ENCODE data around the gene CMAS.
A peak's percentile ranks its signal among the peaks of the same experiment; 100 is the strongest.

CMAS gene

GRCh38 chr12:22059976-22060647 is 14.1 kb downstream of the CMAS start:
- Histone ChIP-seq H3K79me2 (ENCODE audit: control insufficient read depth, insufficient read depth, low read length, poor library complexity) (no peaks in the 10 kb centered on the region), H3K27ac (ENCODE audit: low read depth, low read length) (no peak overlapping the region), H3K36me3 (ENCODE audit: control insufficient read depth in 1 of 2, insufficient read depth in 2 of 2, low read length in 2 of 2) (peaks cover 3 to 5% of the 10 kb centered on the region in 2 experiments), H2AFZ (ENCODE audit: insufficient read depth, low read length, poor library complexity) (no peak overlapping the region), H3K18ac (ENCODE audit: low read length) (no peak overlapping the region), H3K9ac (ENCODE audit: low read length) (no peak overlapping the region), H2BK120ac (ENCODE audit: insufficient read depth, low read length, poor library complexity) (no peak overlapping the region), H4K91ac (ENCODE audit: low read depth, low read length) (no peak overlapping the region), H3K23ac (ENCODE audit: low read length) (no peak overlapping the region), H3K9me3 (ENCODE audit: insufficient read depth, low read depth, low read length) (no peaks in the 10 kb centered on the region), H2BK12ac (ENCODE audit: low read length) (no peak overlapping the region), H4K8ac (ENCODE audit: low read depth, low read length) (no peak overlapping the region), H3K27me3 (ENCODE audit: insufficient read depth, low read length) (no peaks in the 10 kb centered on the region), H2BK5ac (ENCODE audit: low read depth, low read length, poor library complexity) (no peak overlapping the region), H3K79me1 (ENCODE audit: low read length) (no peaks in the 10 kb centered on the region), H4K12ac (ENCODE audit: low read depth, low read length) (no peak overlapping the region), H3K14ac (ENCODE audit: low read length) (no peak overlapping the region), H3K4ac (ENCODE audit: low read depth, low read length) (no peak overlapping the region), H3K4me1 (ENCODE audit: control insufficient read depth in 1 of 2, insufficient read depth in 2 of 2, low read length in 2 of 2) (no peaks in the 10 kb centered on the region), H3K4me2 (ENCODE audit: low read length) (no peak overlapping the region), H2AK5ac (ENCODE audit: low read length) (no peak overlapping the region), H3K4me3 (ENCODE audit: low read depth, low read length) (no peak overlapping the region)
- no CpG with 5 or more reads among the region's 2 CpGs for WGBS (ENCODE audit: extremely low coverage, insufficient coverage, insufficient read length)
- DNase-seq: peak; percentile 79 to 91

- Histone ChIP-seq H3K27ac (ENCODE audit: low read depth, low read length) (no peak overlapping the region), H3K14ac (ENCODE audit: low read length) (no peak overlapping the region), H3K36me3 (ENCODE audit: control insufficient read depth in 1 of 2, insufficient read depth in 2 of 2, low read length in 2 of 2) (peaks cover 0 to 4% of the 10 kb centered on the region in 2 experiments), H3K23ac (ENCODE audit: low read length) (no peak overlapping the region), H3K9ac (ENCODE audit: low read length) (no peak overlapping the region), H2AK5ac (ENCODE audit: low read length) (no peak overlapping the region), H3K27me3 (ENCODE audit: insufficient read depth, low read length) (no peaks in the 10 kb centered on the region), H3K4me3 (ENCODE audit: low read depth, low read length) (no peak overlapping the region), H3K4me2 (ENCODE audit: low read length) (no peak overlapping the region), H3K18ac (ENCODE audit: low read length) (no peak overlapping the region), H3K4ac (ENCODE audit: low read depth, low read length) (no peak overlapping the region), H3K79me1 (ENCODE audit: low read length) (no peaks in the 10 kb centered on the region), H2AFZ (ENCODE audit: insufficient read depth, low read length, poor library complexity) (no peak overlapping the region), H2BK12ac (ENCODE audit: low read length) (no peak overlapping the region), H2BK120ac (ENCODE audit: insufficient read depth, low read length, poor library complexity) (no peak overlapping the region), H3K79me2 (ENCODE audit: control insufficient read depth, insufficient read depth, low read length, poor library complexity) (no peaks in the 10 kb centered on the region), H4K12ac (ENCODE audit: low read depth, low read length) (no peak overlapping the region), H4K8ac (ENCODE audit: low read depth, low read length) (no peak overlapping the region), H4K91ac (ENCODE audit: low read depth, low read length) (no peak overlapping the region), H2BK5ac (ENCODE audit: low read depth, low read length, poor library complexity) (no peak overlapping the region), H3K9me3 (ENCODE audit: insufficient read depth, low read depth, low read length) (no peaks in the 10 kb centered on the region), H3K4me1 (ENCODE audit: control insufficient read depth in 1 of 2, insufficient read depth in 2 of 2, low read length in 2 of 2) (peaks cover 0 to under 1% of the 10 kb centered on the region in 2 experiments)
- WGBS (ENCODE audit: extremely low coverage, insufficient coverage, insufficient read length): no CpG with 5 or more reads among the region's 4 CpGs
- DNase-seq: no peak
Observed at GRCh38 chr12:22064968-22065367, 18.9 kb downstream of the CMAS start.

GRCh38 chr12:22066310-22066709 is 20.3 kb downstream of the CMAS start:
- H2BK12ac ChIP-seq (ENCODE audit: low read length): no peak overlapping the region
- no peaks in the 10 kb centered on the region for H3K9me3 ChIP-seq (ENCODE audit: insufficient read depth, low read depth, low read length)
- H3K27me3 ChIP-seq (ENCODE audit: insufficient read depth, low read length): no peaks in the 10 kb centered on the region
- H2BK120ac ChIP-seq (ENCODE audit: insufficient read depth, low read length, poor library complexity): no peak overlapping the region
- no peaks in the 10 kb centered on the region for H3K79me1 ChIP-seq (ENCODE audit: low read length)
- H3K4me1 ChIP-seq (ENCODE audit: control insufficient read depth in 1 of 2, insufficient read depth in 2 of 2, low read length in 2 of 2): peaks cover 0 to 4% of the 10 kb centered on the region in 2 experiments
- no peak overlapping the region for H2BK5ac ChIP-seq (ENCODE audit: low read depth, low read length, poor library complexity)
- H2AK5ac ChIP-seq (ENCODE audit: low read length): no peak overlapping the region
- WGBS (ENCODE audit: extremely low coverage, insufficient coverage, insufficient read length): no CpG with 5 or more reads among the region's 2 CpGs
- H3K79me2 ChIP-seq (ENCODE audit: control insufficient read depth, insufficient read depth, low read length, poor library complexity): no peaks in the 10 kb centered on the region
- no peak overlapping the region for H4K12ac ChIP-seq (ENCODE audit: low read depth, low read length)
- no peak overlapping the region for H3K9ac ChIP-seq (ENCODE audit: low read length)
- H3K36me3 ChIP-seq (ENCODE audit: control insufficient read depth in 1 of 2, insufficient read depth in 2 of 2, low read length in 2 of 2): peaks cover 0 to 4% of the 10 kb centered on the region in 2 experiments
- no peak overlapping the region for H4K91ac ChIP-seq (ENCODE audit: low read depth, low read length)
- H3K4me3 ChIP-seq (ENCODE audit: low read depth, low read length): no peak overlapping the region
- no peak overlapping the region for H3K4me2 ChIP-seq (ENCODE audit: low read length)
- H3K4ac ChIP-seq (ENCODE audit: low read depth, low read length): no peak overlapping the region
- no peak overlapping the region for H2AFZ ChIP-seq (ENCODE audit: insufficient read depth, low read length, poor library complexity)
- no peak overlapping the region for H4K8ac ChIP-seq (ENCODE audit: low read depth, low read length)
- H3K14ac ChIP-seq (ENCODE audit: low read length): no peak overlapping the region
- no peak overlapping the region for H3K27ac ChIP-seq (ENCODE audit: low read depth, low read length)
- peak; percentile 13 to 80 for DNase-seq
- H3K23ac ChIP-seq (ENCODE audit: low read length): no peak overlapping the region
- H3K18ac ChIP-seq (ENCODE audit: low read length): no peak overlapping the region

- peaks cover 0 to 4% of the 10 kb centered on the region in 2 experiments for H3K4me1 ChIP-seq (ENCODE audit: control insufficient read depth in 1 of 2, insufficient read depth in 2 of 2, low read length in 2 of 2)
- H2AFZ ChIP-seq (ENCODE audit: insufficient read depth, low read length, poor library complexity): no peak overlapping the region
- no peak overlapping the region for H3K18ac ChIP-seq (ENCODE audit: low read length)
- H3K27me3 ChIP-seq (ENCODE audit: insufficient read depth, low read length): no peaks in the 10 kb centered on the region
- no peaks in the 10 kb centered on the region for H3K79me2 ChIP-seq (ENCODE audit: control insufficient read depth, insufficient read depth, low read length, poor library complexity)
- H3K4me3 ChIP-seq (ENCODE audit: low read depth, low read length): no peak overlapping the region
- no peak overlapping the region for H3K23ac ChIP-seq (ENCODE audit: low read length)
- H4K8ac ChIP-seq (ENCODE audit: low read depth, low read length): no peak overlapping the region
- no peak overlapping the region for H2BK5ac ChIP-seq (ENCODE audit: low read depth, low read length, poor library complexity)
- H2BK120ac ChIP-seq (ENCODE audit: insufficient read depth, low read length, poor library complexity): no peak overlapping the region
- H3K9ac ChIP-seq (ENCODE audit: low read length): no peak overlapping the region
- DNase-seq: peak; percentile 25 to 91
- no peak overlapping the region for H3K27ac ChIP-seq (ENCODE audit: low read depth, low read length)
- no peak overlapping the region for H2BK12ac ChIP-seq (ENCODE audit: low read length)
- no peak overlapping the region for H4K12ac ChIP-seq (ENCODE audit: low read depth, low read length)
- H3K14ac ChIP-seq (ENCODE audit: low read length): no peak overlapping the region
- no CpG with 5 or more reads among the region's 1 CpG for WGBS (ENCODE audit: extremely low coverage, insufficient coverage, insufficient read length)
- no peak overlapping the region for H2AK5ac ChIP-seq (ENCODE audit: low read length)
- H3K9me3 ChIP-seq (ENCODE audit: insufficient read depth, low read depth, low read length): no peaks in the 10 kb centered on the region
- no peak overlapping the region for H3K4me2 ChIP-seq (ENCODE audit: low read length)
- no peaks in the 10 kb centered on the region for H3K79me1 ChIP-seq (ENCODE audit: low read length)
- H4K91ac ChIP-seq (ENCODE audit: low read depth, low read length): no peak overlapping the region
- H3K36me3 ChIP-seq (ENCODE audit: control insufficient read depth in 1 of 2, insufficient read depth in 2 of 2, low read length in 2 of 2): peaks cover 0 to 4% of the 10 kb centered on the region in 2 experiments
- no peak overlapping the region for H3K4ac ChIP-seq (ENCODE audit: low read depth, low read length)
Observed at GRCh38 chr12:22069851-22070250, 23.8 kb downstream of the CMAS start.
